ENCODE data around the gene FBXO34.
"Not testable (repeated sequence)": the region's sequence is repeated elsewhere in the genome, so short reads cannot be mapped to it uniquely, and the experiment has no call there.

Gene FBXO34

DNA sequence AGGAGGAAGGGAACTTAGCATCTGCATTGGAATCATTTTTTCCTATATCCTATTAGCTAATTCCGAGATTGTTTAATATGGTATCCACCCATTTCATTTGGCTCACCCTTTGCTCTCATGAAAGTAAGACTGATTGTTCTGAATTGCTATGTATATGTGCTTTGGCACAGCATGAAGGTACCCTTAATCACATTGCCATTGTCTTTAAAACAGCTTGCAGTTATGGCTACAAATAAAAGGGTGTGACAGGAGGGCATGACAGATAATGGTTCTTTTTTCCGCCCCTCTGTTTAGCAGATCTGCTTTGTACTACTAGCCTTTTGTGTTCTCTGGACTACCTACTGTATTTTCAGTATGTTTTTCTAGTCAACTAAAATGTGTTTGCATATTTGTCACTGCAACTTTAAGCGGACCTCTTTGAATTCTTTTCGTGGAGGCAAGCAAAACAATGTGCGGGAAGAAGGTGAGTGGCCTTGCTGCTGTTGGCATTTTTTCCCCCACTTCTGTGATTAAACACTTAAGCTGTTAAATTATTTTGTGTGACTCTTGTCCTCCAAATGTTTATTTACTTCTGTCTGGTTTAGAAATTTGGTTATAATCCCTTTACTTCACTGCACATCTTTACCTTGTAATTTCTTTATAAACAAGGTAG, 35.8 kb downstream of the FBXO34 start:
- no peak for DNase-seq (ENCODE audit: low read depth in 2 of 2, low spot score in 1 of 2)

DNA sequence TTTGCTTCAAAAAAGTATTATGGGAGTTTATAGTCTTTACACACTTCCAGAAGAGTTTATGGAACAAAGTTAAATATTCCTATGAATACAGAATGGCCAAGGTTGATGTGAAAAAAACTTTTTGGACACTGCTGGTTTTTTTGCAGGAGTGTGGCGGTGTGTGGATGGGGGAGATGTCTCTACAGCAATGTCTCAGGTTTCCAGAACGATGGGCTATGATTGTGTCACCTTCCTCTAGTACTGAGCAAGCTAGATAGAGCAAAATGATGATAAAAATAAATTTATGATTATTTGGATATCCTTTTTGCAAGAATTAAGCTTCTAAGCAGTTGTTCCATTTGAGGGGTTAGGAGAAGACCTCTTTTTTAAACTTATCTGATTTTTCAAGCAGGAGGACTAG, 37.9 kb downstream of the FBXO34 start:
- DNase-seq (ENCODE audit: low read depth in 2 of 2, low spot score in 1 of 2): no peak

- DNase-seq (ENCODE audit: low read depth in 2 of 2, low spot score in 1 of 2): no peak
These were observed 38.6 kb downstream of the FBXO34 start for GRCh38 chr14:55309761-55310365.

DNA sequence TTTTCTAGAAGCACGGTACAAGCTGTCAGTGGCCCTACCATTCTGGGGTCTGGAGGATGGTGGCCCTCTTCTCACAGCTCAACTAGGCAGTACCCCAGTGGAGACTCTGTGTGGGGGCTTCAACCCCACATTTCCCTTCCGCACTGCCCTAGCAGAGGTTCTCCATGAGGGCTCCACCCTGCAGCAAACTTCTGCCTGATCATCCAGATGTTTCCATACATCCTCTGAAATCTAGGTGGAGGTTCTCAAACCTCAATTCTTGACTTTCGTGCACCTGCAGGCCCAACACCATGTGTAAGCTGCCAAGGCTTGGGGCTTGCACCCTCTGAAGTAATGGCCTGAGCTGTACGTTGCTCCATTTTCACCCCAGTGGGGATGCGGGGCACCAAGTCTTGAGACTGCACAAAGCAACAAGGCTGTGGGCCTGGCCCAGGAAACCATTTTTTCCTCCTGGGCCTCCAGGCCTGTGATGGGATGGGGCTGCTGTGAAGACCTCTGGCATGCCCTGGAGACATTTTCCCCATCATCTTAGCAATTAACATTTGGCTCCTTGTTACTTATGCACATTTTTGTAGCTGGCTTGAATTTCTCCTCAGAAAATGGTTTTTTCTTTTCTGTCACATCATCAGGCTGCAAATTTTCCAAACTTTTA, 41.3 kb downstream of the FBXO34 start:
- not testable (repeated sequence) for DNase-seq (ENCODE audit: low read depth in 2 of 2, low spot score in 1 of 2)

DNA sequence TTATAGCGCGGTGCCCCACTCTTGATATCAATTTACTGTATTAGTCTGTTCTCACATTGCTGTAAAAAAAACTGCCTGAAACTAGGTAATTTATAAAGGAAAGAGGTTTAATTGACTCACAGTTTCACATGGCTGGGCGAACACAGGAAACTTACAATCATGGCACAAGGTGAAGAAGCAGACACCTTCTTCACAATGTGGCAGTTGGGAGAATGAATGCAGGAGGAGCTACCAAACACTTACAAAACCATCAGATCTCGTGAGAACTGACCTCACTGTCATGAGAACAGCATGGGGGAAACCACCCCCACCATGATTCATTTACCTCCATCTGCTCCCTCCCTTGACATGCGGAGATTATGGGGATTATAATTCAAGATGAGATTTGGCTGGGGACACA, 42.3 kb downstream of the FBXO34 start:
- no peak for DNase-seq (ENCODE audit: low read depth in 2 of 2, low spot score in 1 of 2)

- DNase-seq (ENCODE audit: low read depth in 2 of 2, low spot score in 1 of 2): no peak
These were observed 43.2 kb downstream of the FBXO34 start for GRCh38 chr14:55314449-55314848.

DNA sequence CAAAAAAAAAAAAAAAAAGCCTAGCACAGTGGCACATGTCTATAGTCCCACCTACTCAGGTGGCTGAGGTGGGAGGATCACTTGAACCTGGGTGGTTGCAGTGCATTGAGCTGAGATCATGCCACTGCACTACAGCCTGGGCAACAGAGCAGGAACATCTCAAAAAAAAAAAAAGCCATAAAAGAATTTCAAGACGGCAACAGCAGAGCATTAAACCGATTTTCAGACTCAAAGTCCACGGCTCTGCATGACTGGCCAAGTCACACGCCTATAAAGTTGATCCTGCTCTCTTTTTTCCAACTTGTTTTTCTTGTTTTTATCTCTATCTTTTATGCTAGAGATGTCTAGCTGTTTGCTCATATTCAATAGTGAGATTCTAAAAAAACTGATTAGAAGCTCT, 45.3 kb downstream of the FBXO34 start:
- DNase-seq (ENCODE audit: low read depth in 2 of 2, low spot score in 1 of 2): no peak

- DNase-seq (ENCODE audit: low read depth in 2 of 2, low spot score in 1 of 2): no peak
These were observed 46.5 kb downstream of the FBXO34 start for GRCh38 chr14:55317542-55318306.

DNA sequence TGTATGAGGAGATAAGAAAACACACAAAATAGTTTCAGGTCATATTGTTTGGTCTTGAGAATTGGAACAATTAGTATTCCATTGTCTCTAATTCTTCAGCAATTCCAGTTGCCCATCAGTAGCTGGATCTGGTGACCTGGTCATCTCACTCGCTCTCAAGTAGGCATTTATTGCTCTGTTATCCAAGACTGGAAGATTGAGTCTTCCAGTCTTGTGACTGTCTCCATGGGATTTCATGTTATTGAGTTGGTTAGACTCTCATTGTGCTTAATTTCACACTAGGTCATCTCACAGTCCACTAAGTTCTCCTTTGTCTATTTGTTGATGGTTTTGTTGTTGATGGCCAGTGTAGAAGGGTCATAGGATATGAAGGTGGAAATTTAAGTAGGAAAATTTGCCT, 47.5 kb downstream of the FBXO34 start:
- no peak for DNase-seq (ENCODE audit: low read depth in 2 of 2, low spot score in 1 of 2)

DNA sequence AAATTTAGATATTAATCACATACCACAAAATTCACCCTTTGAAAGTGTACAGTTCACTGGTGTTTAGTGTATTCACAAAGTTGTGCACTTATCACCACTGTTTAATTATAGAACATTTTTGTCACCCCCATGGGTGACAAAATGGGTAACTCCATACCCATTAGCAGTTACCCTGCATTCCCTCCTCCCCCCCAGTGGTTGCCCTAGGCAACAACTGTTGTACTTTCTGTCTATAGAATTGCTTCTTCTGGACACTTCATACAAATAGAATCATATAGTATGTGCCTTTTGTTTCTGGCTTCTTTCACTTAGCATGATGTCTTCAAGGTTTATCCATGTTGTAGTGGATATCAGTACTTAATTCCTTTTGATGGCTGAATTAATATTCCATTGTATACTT, 52.7 kb downstream of the FBXO34 start:
- DNase-seq (ENCODE audit: low read depth in 2 of 2, low spot score in 1 of 2): no peak

- DNase-seq (ENCODE audit: low read depth in 2 of 2, low spot score in 1 of 2): no peak
These were observed 53.6 kb downstream of the FBXO34 start for GRCh38 chr14:55324812-55325211.

DNA sequence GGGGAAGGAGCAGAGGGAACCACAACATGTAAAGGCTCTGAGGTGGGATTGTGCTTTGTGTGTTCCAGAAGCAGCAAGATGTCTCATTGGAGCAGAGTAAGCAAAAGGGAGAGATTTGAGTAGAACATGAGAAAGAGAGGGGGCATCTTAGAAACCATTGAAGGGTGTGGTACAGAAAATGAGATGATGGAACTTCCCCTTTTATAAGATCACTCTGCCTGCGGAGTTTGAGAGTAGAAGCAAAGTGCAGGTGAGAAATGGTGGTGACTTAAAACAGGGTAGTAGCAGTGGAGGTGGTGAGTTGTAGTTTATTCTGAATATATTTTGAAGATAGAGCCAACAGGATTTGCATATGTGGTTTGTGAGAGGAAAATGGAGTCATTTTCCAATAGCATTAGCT, 56.0 kb downstream of the FBXO34 start:
- DNase-seq (ENCODE audit: low read depth in 2 of 2, low spot score in 1 of 2): no peak

DNA sequence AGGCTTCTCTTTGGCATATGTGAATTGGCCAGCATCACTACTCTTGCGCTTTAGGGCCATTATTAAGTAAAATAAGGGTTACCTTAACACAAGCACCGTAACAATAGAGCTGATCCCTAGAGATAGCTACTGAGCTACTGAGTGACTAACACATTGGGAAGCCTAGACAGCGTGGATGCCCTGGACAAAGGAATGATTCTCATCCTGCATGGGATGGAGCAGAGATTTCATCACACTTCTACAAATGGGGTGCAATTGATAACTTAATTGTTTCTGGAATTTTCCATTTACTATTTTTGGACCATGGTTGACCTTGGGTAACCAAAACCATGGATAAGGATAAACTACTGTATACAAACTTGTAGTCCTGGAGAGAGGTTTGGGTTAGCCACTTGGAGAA, 57.1 kb downstream of the FBXO34 start:
- no peak for DNase-seq (ENCODE audit: low read depth in 2 of 2, low spot score in 1 of 2)

DNA sequence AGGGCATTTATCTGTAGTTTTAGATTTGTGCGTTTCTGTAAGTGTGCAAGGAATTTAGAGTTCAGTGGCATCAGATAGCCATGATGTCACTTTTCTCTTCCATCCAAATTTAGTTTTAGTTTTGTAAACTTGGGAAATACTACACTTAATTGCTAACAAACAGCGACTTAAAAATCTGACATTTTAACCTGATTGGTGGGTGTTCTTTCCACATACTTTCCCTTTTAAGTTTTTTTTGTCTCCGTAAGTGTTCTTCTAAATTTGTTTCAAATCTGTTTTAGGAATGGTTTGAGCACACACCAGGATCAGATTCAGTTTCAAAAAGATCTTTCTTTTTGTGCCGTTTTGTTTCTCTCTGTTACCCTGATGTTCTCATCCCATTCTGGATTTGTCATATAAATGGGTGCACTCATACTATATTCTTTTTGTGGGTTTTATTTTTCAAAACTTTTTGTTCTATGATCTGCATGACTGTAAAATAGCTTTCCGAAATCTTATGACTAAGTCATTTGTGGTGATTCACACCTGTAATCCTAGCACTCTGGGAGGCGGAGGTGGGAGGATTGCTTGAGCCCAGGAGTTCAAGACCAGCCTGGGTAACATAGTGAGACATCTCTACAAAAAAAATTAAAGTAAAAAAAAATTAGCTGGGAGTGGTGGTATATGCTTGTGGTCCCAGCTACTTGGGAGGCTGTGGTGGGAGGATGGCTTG, 58.9 kb downstream of the FBXO34 start:
- DNase-seq (ENCODE audit: low read depth in 2 of 2, low spot score in 1 of 2): no peak

GRCh38 chr14:55332654-55333570, 61.7 kb downstream of the FBXO34 start:
- no peak for DNase-seq (ENCODE audit: low read depth in 2 of 2, low spot score in 1 of 2)

- no peak for DNase-seq (ENCODE audit: low read depth in 2 of 2, low spot score in 1 of 2)
These were observed 62.7 kb downstream of the FBXO34 start for GRCh38 chr14:55333711-55334485.

DNA sequence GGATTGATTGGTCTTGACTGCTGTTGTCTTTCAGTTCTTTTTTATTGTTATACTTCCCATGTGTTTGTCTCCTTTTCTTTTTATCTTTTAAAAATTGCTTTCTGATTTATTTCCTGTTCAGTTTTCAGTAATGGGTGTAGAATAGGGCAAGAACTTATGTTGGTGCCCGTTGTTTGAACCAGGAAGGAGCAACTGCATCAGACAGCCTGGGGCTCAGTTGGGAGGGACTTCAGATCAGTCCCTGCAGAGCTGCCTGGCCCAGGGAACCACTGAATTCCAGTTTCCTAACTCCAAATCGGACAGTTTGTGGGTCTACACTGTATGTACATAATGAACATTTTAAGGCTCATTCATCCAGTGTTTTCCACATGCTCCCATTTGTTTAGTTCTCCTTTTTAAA, 64.9 kb downstream of the FBXO34 start:
- no peak for DNase-seq (ENCODE audit: low read depth in 2 of 2, low spot score in 1 of 2)

DNA sequence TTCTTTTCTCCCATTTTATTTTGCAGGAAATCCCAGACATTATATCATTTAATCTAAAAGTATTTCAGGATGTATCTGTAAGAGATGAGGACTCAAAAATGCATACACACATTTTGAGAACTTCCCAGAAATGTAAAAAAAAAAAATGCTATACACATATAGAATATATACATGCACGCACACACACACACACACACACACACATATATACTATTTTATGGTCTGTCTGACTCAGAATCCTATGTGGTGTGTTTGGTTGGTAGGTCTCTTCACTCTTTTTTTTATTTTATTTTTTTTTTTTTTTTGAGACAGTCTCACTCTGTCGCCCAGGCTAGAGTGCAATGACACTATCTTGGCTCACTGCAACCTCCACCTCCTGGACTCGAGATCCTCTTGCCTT, 65.5 kb downstream of the FBXO34 start:
- DNase-seq (ENCODE audit: low read depth in 2 of 2, low spot score in 1 of 2): no peak

DNA sequence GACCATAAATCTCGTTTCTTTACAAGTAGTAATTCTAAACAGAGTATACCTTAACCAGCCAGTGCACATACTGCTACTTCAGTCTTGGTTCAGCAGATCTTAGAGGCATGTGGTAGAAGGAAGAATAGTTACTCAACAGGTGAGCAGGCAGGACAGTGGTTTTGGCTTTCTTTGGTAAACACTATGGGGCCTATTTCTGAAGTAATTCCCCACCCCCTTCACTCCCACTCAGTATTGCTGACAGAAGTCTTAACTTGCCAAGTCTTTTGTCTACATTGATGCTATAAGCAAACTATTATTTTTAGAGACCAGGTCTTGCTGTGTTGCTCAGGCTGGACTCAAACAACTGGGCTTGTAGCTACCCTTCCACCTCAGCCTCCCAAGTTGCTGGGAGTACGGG, 68.5 kb downstream of the FBXO34 start:
- no peak for DNase-seq (ENCODE audit: low read depth in 2 of 2, low spot score in 1 of 2)

- DNase-seq (ENCODE audit: low read depth in 2 of 2, low spot score in 1 of 2): no peak
These were observed 69.3 kb downstream of the FBXO34 start for GRCh38 chr14:55340482-55340881.

All from stimulated activated CD8-positive, alpha-beta memory T cell treated with anti-CD3 and anti-CD28 coated beads, Interleukin-4, amount 100 ng/mL, for 4 hours (primary cell).